SK-N-SH (cell line): Measurements from ENCODE around the gene KCND3. TPM values are rescaled to one million over a fixed set of nuclear protein-coding genes. Genes with fewer than 3 reads are reported as not detected.

Experiments
- CTCF ChIA-PET: fragments of 300-600, 350-600 bp; formaldehyde crosslinking; extraction: SDS; loops from one replicate; lab custom pipeline; 2021; lab: Yijun Ruan, JAX
- POLR2A ChIA-PET: fragments of 350-600 bp; sonication (Branson Sonifier 250); formaldehyde crosslinking; extraction: SDS; loops from one replicate; lab custom pipeline; 2020; ENCODE audit warnings: antibody characterized with exemption, inconsistent platforms; lab: Yijun Ruan, JAX
- DNase-seq: peaks from one replicate; pipeline ENCODE4 v3.0.0; 2012
- H2AFZ ChIP-seq: fragments of 200-600 bp; sonication (generic); 2 replicates; pipeline ENCODE4 v1.8.1; 2016; ENCODE audit warnings: antibody characterized with exemption, mild to moderate bottlenecking, low read depth
- H3F3A ChIP-seq: fragments of 200-600 bp; sonication (generic); replicated peaks from 2 replicates; pipeline ENCODE3; 2016; ENCODE audit warnings: antibody characterized with exemption, mild to moderate bottlenecking; ENCODE audit not compliant: insufficient read depth
- H3K27ac ChIP-seq, 2 experiments: fragments of 200-500 bp in 1 of 2; fragments of 200-600 bp in 1 of 2; sonication (Bioruptor generic) in 1 of 2; sonication (generic), shearing (Covaris generic) in 1 of 2; 2 replicates each; pipeline versions ENCODE4 v1.5.1 to v1.6.1; 2014 to 2016; ENCODE audit warnings: low read depth in 2 of 2, inconsistent platforms in 1 of 2, low read length in 1 of 2, mild to moderate bottlenecking in 1 of 2, mixed read lengths in 1 of 2
- H3K27me3 ChIP-seq: fragments of 200-600 bp; sonication (generic), shearing (Covaris generic); 2 replicates; pipeline ENCODE4 v1.6.1; 2016; ENCODE audit warnings: mixed run types; ENCODE audit not compliant: insufficient read depth
- H3K36me3 ChIP-seq, 2 experiments: fragments of 200-500 bp in 1 of 2; fragments of 200-600 bp in 1 of 2; sonication (Bioruptor generic) in 1 of 2; sonication (generic) in 1 of 2; replicated peaks in 1 of 2; 2 replicates each; pipeline versions ENCODE3 to v1.5.1; 2014 to 2016; ENCODE audit warnings: low read length in 1 of 2, mild to moderate bottlenecking in 1 of 2; ENCODE audit not compliant: insufficient read depth in 2 of 2, control insufficient read depth in 1 of 2
- H3K4me1 ChIP-seq, 2 experiments: fragments of 200-500 bp in 1 of 2; fragments of 200-600 bp in 1 of 2; sonication (Bioruptor generic) in 1 of 2; sonication (generic), shearing (Covaris generic) in 1 of 2; 2 replicates each; pipeline versions ENCODE4 v1.5.1 to v1.6.1; 2014 to 2016; ENCODE audit warnings: low read depth in 1 of 2, low read length in 1 of 2, mixed run types in 1 of 2; ENCODE audit not compliant: insufficient read depth in 2 of 2, control insufficient read depth in 1 of 2
- H3K4me2 ChIP-seq: fragments of 200-600 bp; sonication (generic), shearing (Covaris generic); 2 replicates; pipeline ENCODE4 v1.6.1; 2017; ENCODE audit warnings: mixed run types
- H3K4me3 ChIP-seq, 2 experiments: fragments of 200-500 bp in 1 of 2; fragments of 200-600 bp in 1 of 2; sonication (Bioruptor generic) in 1 of 2; sonication (generic), shearing (Covaris generic) in 1 of 2; 2 replicates each; pipeline versions ENCODE4 v1.5.1 to v1.8.1; 2014 to 2016; ENCODE audit warnings: low read depth in 2 of 2, inconsistent platforms in 1 of 2, low read length in 1 of 2, mild to moderate bottlenecking in 1 of 2, mixed read lengths in 1 of 2, moderate library complexity in 1 of 2
- H3K79me2 ChIP-seq: fragments of 200-600 bp; sonication (generic); 2 replicates; pipeline ENCODE4 v1.8.1; 2017; ENCODE audit warnings: mild to moderate bottlenecking; ENCODE audit not compliant: insufficient read depth
- H3K9ac ChIP-seq: fragments of 200-600 bp; sonication (generic); 2 replicates; pipeline ENCODE4 v1.6.1; 2017; ENCODE audit warnings: mixed run types
- H3K9me2 ChIP-seq: fragments of 200-600 bp; sonication (generic); 2 replicates; pipeline ENCODE4 v1.6.1; 2017; ENCODE audit warnings: mixed run types
- H3K9me3 ChIP-seq: fragments of 200-600 bp; sonication (generic); 2 replicates; pipeline ENCODE4 v1.6.1; 2017; ENCODE audit warnings: mixed run types, mild to moderate bottlenecking, moderate library complexity
- H4K20me1 ChIP-seq: fragments of 200-600 bp; sonication (generic); 2 replicates; pipeline ENCODE4 v1.6.1; 2017; ENCODE audit warnings: mild to moderate bottlenecking, mixed run types; ENCODE audit not compliant: insufficient read depth
- ELF1 ChIP-seq: IDR thresholded peaks from 2 replicates; pipeline ENCODE4 v1.4.0; 2012
- EP300 ChIP-seq, 2 experiments: IDR thresholded peaks; 2 replicates each; pipeline versions ENCODE4 v1.4.0 to v1.6.1; 2012; ENCODE audit warnings: borderline replicate concordance in 1 of 2, low read depth in 1 of 2, low read length in 1 of 2
- FOSL2 ChIP-seq: IDR thresholded peaks from 2 replicates; pipeline ENCODE4 v1.4.0; 2012; ENCODE audit warnings: low read depth, mild to moderate bottlenecking, moderate library complexity, borderline replicate concordance
- FOXM1 ChIP-seq: IDR thresholded peaks from 2 replicates; pipeline ENCODE4 v1.4.0; 2012; ENCODE audit warnings: low read depth, mild to moderate bottlenecking
- GABPA ChIP-seq: IDR thresholded peaks from 2 replicates; pipeline ENCODE4 v1.4.0; 2012; ENCODE audit warnings: low read depth, mild to moderate bottlenecking
- GATA2 ChIP-seq: sonication (generic); formaldehyde crosslinking; IDR thresholded peaks from 2 replicates; pipeline ENCODE4 v1.5.0; 2020; ENCODE audit warnings: mild to moderate bottlenecking, missing genetic modification reagents
- JUND ChIP-seq: IDR thresholded peaks from 2 replicates; pipeline ENCODE4 v1.4.0; 2012
- MEF2A ChIP-seq: IDR thresholded peaks from 2 replicates; pipeline ENCODE4 v1.4.0; 2012; ENCODE audit warnings: low read depth, borderline replicate concordance
- MXI1 ChIP-seq: IDR thresholded peaks from 2 replicates; pipeline ENCODE4 v1.6.1; 2012; ENCODE audit warnings: mild to moderate bottlenecking, low read depth, low read length, improper control_type of control experiment
- NFIC ChIP-seq: IDR thresholded peaks from 2 replicates; pipeline ENCODE4 v1.4.0; 2012; ENCODE audit warnings: borderline replicate concordance
- NRF1 ChIP-seq: IDR thresholded peaks from 2 replicates; pipeline ENCODE4 v1.6.1; 2012; ENCODE audit warnings: low read depth, mild to moderate bottlenecking, low read length
- POLR2AphosphoS5 ChIP-seq: IDR thresholded peaks from 2 replicates; pipeline ENCODE4 v1.6.1; 2012; ENCODE audit warnings: low read depth, low read length
- RAD21 ChIP-seq: IDR thresholded peaks from 2 replicates; pipeline ENCODE4 v1.6.1; 2012; ENCODE audit warnings: mild to moderate bottlenecking, low read length
- RCOR1 ChIP-seq: fragments of 150-350 bp; IDR thresholded peaks from 2 replicates; pipeline ENCODE4 v1.6.1; 2017; ENCODE audit warnings: antibody characterized with exemption, low read length
- RFX5 ChIP-seq: IDR thresholded peaks from 2 replicates; pipeline ENCODE4 v1.6.1; 2012; ENCODE audit warnings: mild to moderate bottlenecking, improper control_type of control experiment, low read length
- RXRA ChIP-seq: IDR thresholded peaks from 2 replicates; pipeline ENCODE4 v1.4.0; 2012; ENCODE audit warnings: low read depth, mild to moderate bottlenecking, borderline replicate concordance
- SIN3A ChIP-seq: IDR thresholded peaks from 2 replicates; pipeline ENCODE4 v1.6.1; 2012; ENCODE audit warnings: low read depth, mild to moderate bottlenecking, low read length, moderate library complexity, borderline replicate concordance
- TAF1 ChIP-seq: IDR thresholded peaks from 2 replicates; pipeline ENCODE4 v1.6.1; 2012; ENCODE audit warnings: low read depth, mild to moderate bottlenecking, low read length, moderate library complexity, borderline replicate concordance
- TEAD4 ChIP-seq: IDR thresholded peaks from 2 replicates; pipeline ENCODE4 v1.4.0; 2012; ENCODE audit warnings: mild to moderate bottlenecking, borderline replicate concordance; ENCODE audit not compliant: insufficient read depth
- YY1 ChIP-seq: IDR thresholded peaks from 2 replicates; pipeline ENCODE4 v1.4.0; 2012; ENCODE audit warnings: low read depth, mild to moderate bottlenecking
- WGBS: methylation state at CpG from one replicate; pipeline ENCODE4 v1.1.6; 2017; ENCODE audit warnings: low lambda C conversion rate; 5-methylcytosine and 5-hydroxymethylcytosine counted together
- polyA plus RNA-seq, 3 experiments: library from polyadenylated mRNA; depleted of rRNA; stranded (reverse); fragments of >200 nt; gene quantifications; 2 replicates each; pipeline ENCODE4 v1.2.3, GENCODE V29; 2012
- TF ChIP-seq, protein P1 (sequence below): fragments of 200-600 bp; sonication (generic); IDR thresholded peaks from 2 replicates; pipeline ENCODE4 v1.6.1; 2017; ENCODE audit warnings: antibody characterized with exemption, mild to moderate bottlenecking, moderate library complexity
- TF ChIP-seq, protein P2 (sequence below): IDR thresholded peaks from 2 replicates; pipeline ENCODE4 v1.4.0; 2012; ENCODE audit warnings: low read depth, borderline replicate concordance

KCND3 gene
- polyA plus RNA-seq, 1 of the 3 experiments (the other 2 are of a cell fraction), result not detected

DNA sequence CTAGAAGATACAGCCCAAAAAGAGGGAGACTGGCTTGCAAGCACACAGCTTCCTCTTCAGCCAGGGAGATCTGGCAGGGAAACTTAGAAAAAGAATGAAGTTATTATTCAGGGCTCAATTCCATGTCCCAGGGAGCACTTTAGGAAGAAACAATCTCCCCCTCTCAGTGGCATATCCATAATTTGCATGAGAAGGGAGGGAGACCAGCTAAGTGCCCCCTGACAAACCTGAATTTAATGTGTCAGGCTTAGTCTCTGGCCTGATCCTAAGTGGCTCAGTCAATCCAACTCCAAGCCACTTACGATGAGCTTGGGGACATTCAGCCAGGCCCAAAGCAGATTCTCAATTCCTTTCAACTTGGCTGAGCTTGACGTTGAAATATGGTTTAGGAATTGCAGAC, 17.7 kb upstream of the KCND3 start:
- CTCF ChIA-PET, result no interaction called here
- H3K4me2 ChIP-seq, result no peak overlapping the region
- H3K4me3 ChIP-seq, result no peak overlapping the region

GRCh38 chr1:112006416-112007025, 17.1 kb upstream of the KCND3 start:
- no peak for DNase-seq
- POLR2A ChIA-PET, result no interaction called here
- Histone ChIP-seq H4K20me1 (no peaks in the 10 kb centered on the region), H3K79me2 (no peaks in the 10 kb centered on the region), H3K9me2 (no peaks in the 10 kb centered on the region), H2AFZ (no peak overlapping the region), H3K4me2 (no peak overlapping the region), H3K4me3 (no peak overlapping the region), H3F3A (no peaks in the 10 kb centered on the region), H3K27ac (no peak overlapping the region), H3K36me3 (no peaks in the 10 kb centered on the region), H3K9me3 (no peaks in the 10 kb centered on the region), H3K4me1 (no peaks in the 10 kb centered on the region), H3K9ac (no peak overlapping the region), H3K27me3 (no peaks in the 10 kb centered on the region)
- CTCF ChIA-PET, result no interaction called here
- 9% methylated on average over 7 of the region's 7 CpGs for WGBS
- TF ChIP-seq FOSL2, result no peak
- no peak for TF ChIP-seq EP300 (IDR thresholded peaks at IDR 0.05; ENCODE audit: borderline replicate concordance in 1 of 2, low read depth in 1 of 2, low read length in 1 of 2)
- TF ChIP-seq NFIC, result no peak
- no peak for TF ChIP-seq POLR2AphosphoS5
- no peak for TF ChIP-seq YY1
- no peak for TF ChIP-seq RFX5
- no peak for TF ChIP-seq RCOR1
- TF ChIP-seq MXI1, result no peak
- TF ChIP-seq GATA2 (CRISPR knock-in tag), result no peak
- TF ChIP-seq TAF1, result no peak
- TF ChIP-seq RAD21, result no peak
- TF ChIP-seq, protein P1, sequence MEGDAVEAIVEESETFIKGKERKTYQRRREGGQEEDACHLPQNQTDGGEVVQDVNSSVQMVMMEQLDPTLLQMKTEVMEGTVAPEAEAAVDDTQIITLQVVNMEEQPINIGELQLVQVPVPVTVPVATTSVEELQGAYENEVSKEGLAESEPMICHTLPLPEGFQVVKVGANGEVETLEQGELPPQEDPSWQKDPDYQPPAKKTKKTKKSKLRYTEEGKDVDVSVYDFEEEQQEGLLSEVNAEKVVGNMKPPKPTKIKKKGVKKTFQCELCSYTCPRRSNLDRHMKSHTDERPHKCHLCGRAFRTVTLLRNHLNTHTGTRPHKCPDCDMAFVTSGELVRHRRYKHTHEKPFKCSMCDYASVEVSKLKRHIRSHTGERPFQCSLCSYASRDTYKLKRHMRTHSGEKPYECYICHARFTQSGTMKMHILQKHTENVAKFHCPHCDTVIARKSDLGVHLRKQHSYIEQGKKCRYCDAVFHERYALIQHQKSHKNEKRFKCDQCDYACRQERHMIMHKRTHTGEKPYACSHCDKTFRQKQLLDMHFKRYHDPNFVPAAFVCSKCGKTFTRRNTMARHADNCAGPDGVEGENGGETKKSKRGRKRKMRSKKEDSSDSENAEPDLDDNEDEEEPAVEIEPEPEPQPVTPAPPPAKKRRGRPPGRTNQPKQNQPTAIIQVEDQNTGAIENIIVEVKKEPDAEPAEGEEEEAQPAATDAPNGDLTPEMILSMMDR, result no peak
- no peak for TF ChIP-seq MEF2A
- TF ChIP-seq NRF1, result no peak
- TF ChIP-seq FOXM1, result no peak
- no peak for TF ChIP-seq TEAD4
- no peak for TF ChIP-seq JUND

More for the DNA sequence above, 17.7 kb upstream of the KCND3 start:
- 17% methylated on average over 2 of the region's 2 CpGs for WGBS
- H3K9ac ChIP-seq, result no peak overlapping the region
- no peaks in the 10 kb centered on the region for H3K9me2 ChIP-seq
- no peak overlapping the region for H2AFZ ChIP-seq
- H3K4me1 ChIP-seq, result no peaks in the 10 kb centered on the region
- H3K9me3 ChIP-seq, result no peaks in the 10 kb centered on the region
- no peak for TF ChIP-seq GABPA
- TF ChIP-seq, protein P1, result no peak
- TF ChIP-seq SIN3A, result no peak
- no peak for TF ChIP-seq RXRA
- no peak for TF ChIP-seq ELF1
- TF ChIP-seq, protein P2, sequence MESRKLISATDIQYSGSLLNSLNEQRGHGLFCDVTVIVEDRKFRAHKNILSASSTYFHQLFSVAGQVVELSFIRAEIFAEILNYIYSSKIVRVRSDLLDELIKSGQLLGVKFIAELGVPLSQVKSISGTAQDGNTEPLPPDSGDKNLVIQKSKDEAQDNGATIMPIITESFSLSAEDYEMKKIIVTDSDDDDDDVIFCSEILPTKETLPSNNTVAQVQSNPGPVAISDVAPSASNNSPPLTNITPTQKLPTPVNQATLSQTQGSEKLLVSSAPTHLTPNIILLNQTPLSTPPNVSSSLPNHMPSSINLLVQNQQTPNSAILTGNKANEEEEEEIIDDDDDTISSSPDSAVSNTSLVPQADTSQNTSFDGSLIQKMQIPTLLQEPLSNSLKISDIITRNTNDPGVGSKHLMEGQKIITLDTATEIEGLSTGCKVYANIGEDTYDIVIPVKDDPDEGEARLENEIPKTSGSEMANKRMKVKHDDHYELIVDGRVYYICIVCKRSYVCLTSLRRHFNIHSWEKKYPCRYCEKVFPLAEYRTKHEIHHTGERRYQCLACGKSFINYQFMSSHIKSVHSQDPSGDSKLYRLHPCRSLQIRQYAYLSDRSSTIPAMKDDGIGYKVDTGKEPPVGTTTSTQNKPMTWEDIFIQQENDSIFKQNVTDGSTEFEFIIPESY, result no peak
- DNase-seq, result no peak
- H3K27me3 ChIP-seq, result no peaks in the 10 kb centered on the region
- H3F3A ChIP-seq, result no peaks in the 10 kb centered on the region
- POLR2A ChIA-PET, result no interaction called here
- H3K27ac ChIP-seq, result no peak overlapping the region
- H3K79me2 ChIP-seq, result no peaks in the 10 kb centered on the region
- H3K36me3 ChIP-seq, result no peaks in the 10 kb centered on the region
- no peaks in the 10 kb centered on the region for H4K20me1 ChIP-seq
